NCI-H1436 treated with DMSO at 0.1 percent for 48 hours (cell line): ENCODE data around the gene CUL1.

Source experiments
- DNase-seq: peaks from one replicate; lab custom pipeline; 2025; lab: John Stamatoyannopoulos, UW

CUL1 gene

DNA sequence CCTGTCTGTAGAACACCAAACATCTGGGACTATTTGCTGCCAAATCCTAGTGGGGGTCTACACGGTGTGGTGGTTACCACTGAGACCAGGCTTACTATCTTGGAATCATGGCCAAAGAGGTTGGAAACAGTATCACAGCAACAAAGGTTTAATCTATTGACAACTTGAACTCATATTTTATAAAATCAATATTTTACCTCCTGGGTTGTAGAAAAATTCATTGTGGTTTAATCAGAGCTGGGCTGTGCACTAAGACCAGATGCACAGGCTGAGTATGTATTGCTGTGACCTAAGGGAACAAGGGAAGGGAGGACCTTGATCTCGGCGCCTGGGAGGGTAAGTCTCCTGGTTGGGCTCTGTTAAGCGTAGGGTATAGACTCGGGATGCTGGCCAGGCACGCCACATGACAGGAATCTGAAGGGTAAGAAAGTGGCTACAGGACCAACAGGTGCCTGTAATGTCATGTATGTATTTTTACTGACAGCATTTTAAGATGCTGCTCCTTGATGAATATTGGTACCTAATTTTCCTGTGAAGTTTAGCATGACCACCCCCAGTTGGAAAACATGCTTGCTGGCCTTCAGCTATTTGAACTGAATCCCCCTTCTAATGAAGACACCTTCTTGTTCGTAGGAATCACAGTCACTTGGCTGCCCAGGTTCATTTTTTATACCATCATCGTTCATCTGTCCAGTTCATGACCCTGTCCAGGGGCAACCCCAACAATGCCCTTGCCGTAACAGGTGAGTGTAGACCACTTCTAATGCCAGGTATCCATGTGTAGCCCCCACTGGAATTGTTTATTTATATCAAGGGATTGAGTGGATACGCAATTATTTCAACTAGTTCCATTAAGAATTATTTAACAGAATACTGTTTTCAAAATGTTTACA is 105.9 kb downstream of the CUL1 start:
- no peak for DNase-seq

DNA sequence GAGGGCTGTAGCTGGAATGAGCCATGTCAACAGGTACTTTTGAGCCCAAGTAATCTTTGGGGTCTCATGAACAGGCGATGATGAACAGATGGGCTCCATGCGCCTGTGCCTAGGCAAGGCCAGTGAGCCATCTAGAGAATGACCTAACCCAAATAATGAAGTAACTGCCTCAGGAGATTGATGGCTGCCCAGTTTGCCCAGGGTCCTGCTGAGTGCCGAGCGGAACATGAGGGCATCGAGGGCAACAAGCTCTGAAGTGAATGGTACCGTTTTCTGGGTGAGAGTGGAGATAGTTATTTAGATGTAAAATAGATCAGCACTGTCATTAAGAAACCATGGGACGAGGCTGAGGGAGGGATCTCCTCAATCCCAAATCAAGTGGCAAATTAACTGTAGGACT is 107.5 kb downstream of the CUL1 start:
- no peak for DNase-seq

DNA sequence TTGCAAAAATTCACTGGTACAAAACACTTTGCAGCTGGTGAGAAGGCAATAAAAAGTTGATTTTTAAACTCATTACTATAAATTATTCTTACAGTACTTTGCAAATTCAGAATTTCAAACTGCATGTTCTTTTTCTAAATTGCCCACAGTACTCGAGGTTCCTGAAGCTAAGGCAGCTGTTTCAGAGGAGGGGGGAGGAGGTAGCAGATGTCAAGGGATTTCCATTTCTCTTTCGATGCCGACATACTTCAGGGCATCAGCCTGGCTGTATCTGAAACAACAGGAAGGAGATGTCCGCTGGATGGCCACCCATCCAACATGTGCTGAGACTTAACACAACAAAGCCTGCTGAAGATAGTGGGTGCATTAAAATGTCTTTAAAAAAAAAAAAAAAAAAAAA is 108.7 kb downstream of the CUL1 start:
- no peak for DNase-seq

DNA sequence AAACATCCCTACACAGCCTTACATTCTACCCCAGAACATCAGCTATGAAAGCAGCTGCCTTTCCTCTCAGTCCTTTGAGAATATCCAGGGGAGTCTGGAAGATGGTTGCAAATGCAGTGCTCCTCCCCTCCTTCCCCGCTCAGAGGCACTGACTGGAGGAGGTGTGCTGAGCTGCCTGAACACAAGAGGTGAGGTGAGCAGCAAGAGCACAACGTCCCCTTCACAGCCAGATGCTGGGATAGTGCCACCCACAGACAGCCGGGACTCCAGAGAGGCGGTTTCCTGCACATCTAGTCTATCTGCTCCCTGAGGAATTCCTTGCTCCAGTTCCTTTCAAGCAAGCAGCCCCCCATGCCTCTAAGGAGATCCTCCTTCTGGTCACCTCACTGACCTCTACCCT is 111.2 kb downstream of the CUL1 start:
- no peak for DNase-seq

DNA sequence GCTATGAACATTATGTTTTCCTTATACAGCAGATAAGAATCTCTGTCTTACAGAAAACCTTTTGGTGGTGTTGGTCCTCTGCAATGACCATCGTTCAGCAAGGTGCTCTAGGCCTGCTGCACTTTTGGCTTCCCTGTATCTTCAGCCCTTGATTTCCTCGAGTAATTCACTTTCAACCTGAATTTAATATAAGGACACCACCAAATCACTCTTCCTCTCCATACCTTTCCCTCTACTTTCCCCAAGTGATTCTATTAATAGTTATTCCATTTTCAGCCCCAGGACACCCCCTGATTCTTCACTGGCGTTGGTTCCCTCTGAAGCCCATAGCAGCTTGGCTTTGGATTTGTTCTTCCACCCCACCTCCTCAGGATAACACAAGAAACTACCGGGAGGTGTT is 113.2 kb downstream of the CUL1 start:
- DNase-seq = no peak

DNA sequence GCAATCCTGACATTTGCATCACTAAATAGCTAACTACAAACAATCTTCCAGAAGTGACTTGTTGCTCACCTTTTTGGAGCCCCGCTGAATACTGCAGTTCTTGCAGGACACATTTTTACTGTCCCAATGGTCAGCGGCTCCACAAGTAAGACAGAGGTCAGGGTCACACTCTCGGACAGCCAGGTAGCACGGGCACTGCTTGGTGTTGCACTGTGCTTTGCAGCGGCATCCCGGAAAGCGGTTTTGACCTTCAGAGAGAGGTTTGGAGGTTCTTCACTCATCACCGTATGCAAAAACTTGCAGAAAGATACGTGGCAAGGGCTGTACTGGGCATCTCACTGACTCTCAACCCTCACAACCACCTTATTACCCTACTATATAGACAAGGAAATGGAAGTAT is 115.2 kb downstream of the CUL1 start:
- no peak for DNase-seq

DNA sequence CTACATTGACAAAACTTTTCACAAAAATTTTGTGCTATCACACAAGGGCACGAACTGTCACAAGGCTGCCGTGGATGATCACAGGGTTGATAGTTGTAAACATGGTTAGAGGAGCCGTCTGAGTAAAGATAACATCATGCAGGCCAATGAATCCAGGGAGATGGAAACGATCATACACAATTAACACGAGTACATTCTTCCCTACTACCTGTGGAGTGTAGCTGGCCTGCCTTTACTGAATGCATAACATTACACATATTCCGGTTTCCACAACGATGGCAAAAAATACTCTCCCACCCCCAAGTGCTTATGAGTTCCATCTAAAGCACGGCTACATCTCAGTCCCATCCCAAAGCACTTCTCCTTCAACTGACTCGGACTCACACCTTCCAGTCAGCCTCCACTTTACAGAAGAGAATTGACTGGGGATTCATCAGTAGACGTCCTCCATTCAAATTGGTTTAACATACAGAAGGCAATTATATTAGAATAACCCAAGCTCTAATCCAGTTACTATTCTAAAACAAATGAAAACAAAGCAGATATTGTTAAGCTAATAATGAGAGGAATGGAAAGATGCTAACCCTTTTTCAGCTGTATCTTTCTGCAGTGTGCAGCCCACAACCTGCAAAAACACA is 116.3 kb downstream of the CUL1 start:
- DNase-seq = no peak

DNA sequence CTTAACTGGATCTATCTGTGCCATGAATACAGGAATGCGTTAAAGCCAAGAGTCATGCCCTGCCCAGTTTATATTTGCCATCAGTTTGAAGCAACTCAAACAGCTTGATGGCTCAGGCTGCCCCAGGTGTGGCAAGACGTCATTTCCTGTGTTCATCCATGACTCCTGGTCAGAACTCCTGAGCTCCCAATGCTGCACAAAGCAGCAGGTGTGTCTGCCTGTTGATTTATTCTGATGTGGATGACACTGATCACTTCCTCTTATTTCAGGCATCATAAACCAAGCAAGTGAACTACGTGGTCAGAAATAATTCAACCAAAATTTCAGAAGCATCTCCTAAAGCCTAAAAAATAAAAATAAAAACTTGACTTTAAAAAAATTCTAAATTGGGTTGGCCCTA is 116.9 kb downstream of the CUL1 start:
- DNase-seq = no peak

DNA sequence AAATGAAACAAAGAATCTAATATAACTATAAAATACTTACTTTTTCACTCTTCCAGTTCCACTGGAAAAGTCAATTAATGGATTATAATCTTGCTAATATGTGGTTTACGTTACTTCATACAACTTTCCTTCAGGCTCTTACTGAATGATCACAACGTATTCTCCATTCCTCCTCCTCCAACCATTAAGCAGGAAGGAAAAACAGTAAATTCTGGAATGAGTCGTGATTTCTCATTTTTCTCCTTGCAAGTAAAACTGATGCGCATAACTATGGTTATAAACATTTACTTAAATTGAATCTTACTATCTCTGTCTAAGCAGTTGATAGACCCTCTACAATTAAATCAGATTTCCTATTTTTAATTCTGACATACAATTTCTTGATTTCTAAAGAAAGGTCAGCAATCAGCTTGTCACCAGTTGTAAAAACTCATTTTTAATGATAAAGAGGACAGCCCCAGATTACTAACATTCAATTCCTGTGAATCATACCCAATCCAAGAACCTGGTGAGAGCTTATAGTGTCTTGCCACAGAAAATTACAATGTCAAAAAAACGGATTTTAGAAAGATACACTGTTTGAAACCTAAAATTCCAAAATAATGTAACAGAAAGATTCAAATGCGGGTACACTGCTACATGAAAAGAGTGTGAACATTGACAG is 121.1 kb downstream of the CUL1 start:
- no peak for DNase-seq

DNA sequence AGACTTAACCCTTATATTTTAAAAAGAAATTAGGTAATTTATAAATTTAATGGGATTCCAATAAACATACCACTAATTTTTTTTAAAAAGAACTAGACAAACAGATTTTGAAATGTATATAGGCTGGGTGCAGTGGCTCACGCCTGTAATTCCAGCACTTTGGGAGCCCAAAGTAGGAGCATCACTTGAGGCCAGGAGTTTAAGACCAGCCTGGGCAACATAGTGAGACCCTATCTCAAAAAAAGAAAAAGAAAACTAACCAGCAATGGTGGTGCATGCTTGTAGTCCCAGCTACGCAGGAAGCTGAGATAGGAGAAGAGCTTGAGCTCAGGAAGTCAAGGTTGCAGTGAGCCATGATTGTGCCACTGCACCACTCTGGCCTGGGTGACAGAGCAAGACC is 122.7 kb downstream of the CUL1 start:
- no peak for DNase-seq

DNA sequence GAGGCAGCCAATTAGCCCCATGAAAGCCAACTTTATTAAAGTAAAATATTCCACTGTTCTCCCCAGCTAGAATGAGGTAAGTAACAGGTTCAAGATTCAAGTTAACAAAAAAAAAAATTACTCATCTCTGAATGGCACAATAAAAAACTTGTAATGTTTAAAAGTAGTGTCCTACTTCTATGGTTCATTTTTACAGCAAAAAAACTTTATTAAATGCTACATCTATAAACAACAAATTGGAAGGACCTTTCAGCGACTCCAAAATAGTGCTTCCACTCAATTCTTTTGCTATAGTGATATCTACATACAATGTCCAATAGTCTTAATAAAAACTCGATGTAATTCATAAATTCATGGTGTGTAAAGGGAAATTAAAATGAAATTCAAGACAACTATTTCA is 126.2 kb downstream of the CUL1 start:
- no peak for DNase-seq

DNA sequence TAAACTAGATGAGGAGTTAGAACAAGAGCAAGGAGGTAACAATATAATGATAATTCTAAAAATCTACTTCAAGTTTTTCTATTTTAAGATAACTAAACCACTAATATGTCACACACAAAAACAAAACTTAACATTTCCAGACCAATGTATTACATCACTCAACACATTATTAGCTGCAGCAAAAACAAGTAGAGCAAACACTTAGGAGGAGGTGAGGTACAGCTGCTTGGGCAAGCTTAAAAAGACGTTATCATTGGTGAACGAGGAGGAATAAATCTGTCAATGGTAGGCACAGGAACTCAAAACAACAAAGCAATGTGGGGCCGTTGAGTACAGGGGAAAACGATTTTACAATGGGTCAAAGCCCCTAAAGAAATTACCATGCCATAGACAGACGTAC is 126.6 kb downstream of the CUL1 start:
- no peak for DNase-seq

DNA sequence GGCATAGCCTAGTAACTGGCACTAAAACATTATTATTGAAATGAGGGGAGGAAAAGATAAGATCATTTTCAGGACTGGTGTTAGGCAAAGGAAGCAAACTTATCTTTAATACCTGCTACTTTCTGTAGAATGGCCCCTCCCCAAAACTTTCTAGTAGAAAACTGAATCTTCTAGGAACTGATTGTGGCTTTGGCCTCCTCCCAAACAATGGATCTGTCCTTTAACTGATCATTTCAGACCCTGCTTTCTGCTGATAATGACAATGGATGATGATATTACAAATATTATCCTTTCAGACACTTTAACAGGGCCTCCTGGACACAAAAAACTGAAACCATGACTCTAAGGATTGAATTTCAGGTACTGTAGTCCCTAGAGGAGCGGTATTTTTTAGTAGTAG is 130.3 kb downstream of the CUL1 start:
- no peak for DNase-seq

DNA sequence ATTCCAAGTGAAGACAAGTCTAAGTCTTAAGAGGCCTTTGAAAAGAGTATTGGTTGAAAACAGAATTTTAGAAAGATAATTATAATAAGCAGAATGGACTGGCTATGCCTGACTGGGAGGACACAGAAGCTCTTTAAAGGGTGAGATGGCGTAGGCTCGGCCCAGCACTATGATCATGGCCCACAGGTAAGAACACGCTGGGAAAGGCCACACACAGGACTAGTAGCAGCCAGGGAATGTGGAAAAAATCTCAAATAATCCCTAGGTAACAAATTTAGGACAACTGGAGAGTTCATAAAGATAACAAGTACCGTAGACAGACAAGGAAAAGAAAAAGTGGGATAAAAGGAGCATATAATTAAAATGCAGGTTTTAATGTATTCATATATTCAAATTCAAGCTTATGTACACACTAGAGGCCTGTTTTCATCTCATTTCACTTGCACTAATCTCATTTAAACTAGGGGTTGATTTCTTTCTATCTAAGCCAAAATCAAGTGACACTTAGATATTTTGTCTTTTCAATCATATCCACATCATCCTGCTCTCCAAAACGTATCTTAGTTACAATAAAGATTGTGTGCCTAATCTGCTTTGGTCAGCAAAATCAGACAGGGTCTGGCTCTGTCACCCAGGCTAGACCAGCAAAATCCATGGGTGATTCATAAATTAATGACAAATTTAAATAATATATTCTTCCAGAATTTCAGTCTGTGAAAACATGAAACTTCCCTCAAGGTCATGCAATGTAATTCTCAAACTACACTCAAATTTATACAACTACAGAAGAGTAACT is 132.4 kb downstream of the CUL1 start:
- DNase-seq = no peak

DNA sequence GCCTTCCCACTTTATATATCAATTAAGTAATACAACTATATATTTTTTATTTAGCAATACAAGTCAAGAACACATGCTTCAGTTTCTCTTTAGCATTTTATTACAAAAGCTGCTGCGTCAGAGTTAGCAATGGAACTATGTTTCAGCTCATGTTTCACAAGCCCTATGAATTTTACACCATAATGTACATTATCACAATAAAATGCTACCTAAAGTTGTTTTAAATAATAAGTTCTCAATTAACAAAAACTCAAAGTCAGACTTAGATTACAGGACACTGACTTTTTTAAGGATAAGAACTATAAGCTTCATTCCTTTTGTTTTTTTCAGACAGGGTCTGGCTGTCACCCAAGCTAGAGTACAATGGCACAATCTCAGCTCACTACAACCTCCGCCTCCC is 133.1 kb downstream of the CUL1 start:
- DNase-seq = no peak

DNA sequence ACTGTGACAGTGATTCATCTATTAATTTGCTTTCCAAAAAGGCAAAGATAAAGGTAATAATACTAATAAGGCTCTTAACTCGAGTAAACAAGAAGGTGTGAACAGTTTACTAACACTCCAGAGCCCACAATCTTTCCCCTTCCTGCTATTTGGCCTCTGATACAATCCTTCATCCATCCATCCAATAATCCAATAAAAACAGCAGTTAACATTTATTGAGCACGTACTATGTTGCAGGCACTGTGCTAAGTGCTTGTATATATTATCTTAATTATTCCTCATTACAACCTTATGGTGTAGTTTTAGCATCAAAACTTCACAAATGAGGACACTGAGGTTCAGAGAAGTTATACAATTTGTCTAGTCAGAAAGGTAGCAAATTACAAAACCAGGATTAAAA is 135.9 kb downstream of the CUL1 start:
- DNase-seq = no peak

DNA sequence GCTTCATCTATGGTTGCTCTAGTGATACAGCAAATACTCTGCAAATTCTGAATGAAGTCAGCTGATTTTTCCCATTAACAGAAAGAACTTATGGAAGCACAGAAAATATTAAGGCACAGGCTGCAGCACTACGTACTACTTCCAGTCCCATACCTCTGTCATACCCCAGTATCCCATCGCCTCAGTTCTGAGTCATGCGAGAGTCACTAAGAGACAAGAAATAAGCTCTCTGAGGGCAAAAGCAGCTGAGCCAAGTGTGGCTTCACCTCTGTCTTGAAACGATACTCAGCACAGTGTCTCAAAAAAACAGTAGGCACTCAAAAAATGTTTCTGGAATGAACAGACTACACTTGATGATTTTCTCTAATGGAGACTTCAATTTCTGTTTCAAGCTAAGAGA is 137.2 kb downstream of the CUL1 start:
- no peak for DNase-seq

DNA sequence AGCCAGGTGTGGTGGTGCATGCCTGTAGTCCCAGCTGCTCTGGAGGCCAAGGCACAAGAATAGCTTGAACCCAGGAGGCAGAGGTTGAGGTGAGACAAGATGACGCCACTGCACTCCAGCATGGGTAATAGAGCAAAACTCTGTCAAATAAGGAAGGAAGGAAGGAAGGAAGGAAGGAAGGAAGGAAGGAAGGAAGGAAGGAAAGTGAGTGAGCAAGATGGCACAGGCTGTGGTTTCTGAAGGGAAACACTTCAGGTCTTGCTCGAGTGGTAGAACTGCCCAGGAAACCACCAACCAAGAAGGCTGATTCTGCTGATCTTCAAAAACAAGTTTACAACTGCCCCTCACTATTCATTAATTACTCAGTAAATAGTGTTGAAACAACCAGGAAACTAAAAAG is 140.2 kb downstream of the CUL1 start:
- no peak for DNase-seq

DNA sequence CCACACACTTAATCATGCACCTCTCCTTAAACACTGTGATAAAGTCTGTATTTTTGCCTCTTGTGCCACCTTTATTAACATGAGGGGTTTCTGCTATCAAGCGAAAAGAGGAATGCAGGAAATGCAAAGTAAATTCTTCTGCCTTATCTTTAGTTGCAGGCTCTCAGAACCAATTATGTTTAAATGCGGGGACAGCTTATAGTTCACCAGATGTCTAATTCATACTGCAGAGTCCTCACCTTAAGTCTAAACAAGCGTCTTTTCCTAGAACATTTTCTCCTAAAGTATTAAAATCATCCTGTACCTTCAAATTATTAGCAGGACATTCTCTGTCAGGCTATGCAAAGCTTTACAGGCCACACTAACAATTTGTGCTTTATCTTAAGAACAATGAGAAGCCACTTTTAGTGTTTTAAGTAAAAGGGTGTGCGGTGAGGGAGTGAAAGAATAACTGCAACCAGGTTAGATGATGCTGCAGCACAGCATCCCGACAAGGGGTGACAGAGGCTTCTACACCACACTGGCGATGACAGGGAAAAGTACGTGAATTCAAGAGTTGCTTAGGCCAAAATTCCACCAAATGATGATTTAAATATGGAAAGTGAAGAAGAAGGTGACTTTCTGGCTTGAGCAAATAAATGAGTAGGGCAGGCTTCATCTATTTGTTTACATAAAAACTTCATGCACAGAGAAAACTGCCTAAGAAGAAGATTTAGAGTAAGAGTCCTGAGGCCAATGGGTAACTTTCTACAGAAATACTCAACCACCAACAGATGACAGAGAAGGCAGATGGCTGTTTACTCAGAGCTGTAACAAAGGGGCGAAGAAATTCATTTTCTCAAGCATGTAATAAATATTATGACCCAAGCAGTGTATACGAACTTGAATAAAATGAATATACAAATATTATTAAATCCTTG is 149.4 kb downstream of the CUL1 start:
- no peak for DNase-seq

DNA sequence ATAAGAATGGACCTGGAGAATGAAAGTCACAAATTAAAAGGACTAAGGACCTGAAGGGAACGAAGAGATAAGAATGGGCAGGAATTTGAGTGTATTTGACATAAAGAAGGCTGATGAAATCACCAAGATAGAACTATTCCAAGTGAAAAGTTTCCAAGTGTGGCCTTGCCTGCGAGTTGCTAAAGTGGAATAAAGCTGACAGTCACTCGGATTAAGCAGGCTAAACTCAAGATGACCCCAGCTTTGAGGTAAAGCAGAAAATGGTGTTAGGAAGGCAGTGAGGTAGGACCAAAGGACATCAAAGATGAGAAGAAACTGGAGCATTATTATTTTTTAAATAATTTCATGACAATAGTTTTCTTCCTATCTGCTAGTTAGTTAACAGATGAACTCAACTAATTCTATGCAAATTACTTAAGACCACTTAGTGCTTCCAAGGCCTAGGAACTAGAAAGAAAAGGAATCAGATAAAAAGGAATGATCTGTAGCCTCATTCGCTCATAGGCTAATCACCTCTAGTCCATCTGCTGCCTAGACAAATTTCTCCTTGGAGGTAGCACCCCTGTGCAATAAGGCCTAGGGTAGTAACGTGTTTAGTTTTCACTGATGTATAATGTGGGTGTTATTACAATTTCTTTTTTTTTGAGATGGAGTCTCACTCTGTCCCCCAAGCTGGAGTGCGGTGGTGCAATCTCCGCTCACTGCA is 150.8 kb downstream of the CUL1 start:
- no peak for DNase-seq

DNA sequence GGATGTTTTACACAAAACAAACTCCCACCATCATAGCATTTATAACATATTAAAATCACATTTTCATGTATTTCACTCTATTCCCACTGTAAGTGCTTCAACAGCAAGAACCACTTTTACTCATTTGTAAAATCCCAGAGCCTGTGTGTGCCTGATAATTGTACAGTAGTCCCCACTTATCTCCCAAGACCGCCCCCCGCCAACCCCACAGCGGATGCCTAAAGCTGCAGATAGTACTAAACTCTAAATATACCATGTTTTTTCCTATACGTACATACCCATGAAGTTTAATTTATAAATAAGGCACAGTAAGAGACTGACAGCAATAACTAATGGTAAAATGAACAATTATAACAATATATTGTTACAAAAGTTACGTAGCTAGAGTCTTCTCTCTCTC is 151.9 kb downstream of the CUL1 start:
- DNase-seq = no peak
